NCI-H82 treated with DMSO at 0.1 percent for 48 hours (cell line): ENCODE measurements around the gene PIGZ.

Source experiments
- DNase-seq: peaks from one replicate; lab custom pipeline; 2025; ENCODE audit not compliant: unreplicated experiment; lab: John Stamatoyannopoulos, UW

Gene PIGZ

DNA sequence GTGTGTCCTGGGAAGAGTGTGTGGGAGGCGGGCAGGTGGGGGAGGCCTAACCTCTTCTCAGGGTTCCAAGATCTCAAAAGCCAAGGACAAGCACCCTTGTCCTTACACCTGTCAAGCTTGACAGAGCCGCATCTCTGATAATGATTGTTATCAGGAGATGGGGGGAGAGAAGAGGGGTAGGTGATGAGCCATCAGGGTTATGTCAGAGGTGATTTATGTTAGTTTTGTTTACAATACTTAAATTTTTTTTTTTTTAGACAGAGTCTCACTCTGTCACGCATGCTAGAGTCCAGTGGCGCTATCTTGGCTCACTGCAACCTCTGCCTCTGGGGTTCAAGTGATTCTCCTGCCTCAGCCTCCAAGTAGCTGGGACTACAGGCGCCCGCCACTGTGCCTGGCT lies 18.9 kb downstream of the PIGZ start:
- DNase-seq, result no peak

- no peak for DNase-seq
These were observed 19.4 kb downstream of the PIGZ start for GRCh38 chr3:196949285-196949619.

DNA sequence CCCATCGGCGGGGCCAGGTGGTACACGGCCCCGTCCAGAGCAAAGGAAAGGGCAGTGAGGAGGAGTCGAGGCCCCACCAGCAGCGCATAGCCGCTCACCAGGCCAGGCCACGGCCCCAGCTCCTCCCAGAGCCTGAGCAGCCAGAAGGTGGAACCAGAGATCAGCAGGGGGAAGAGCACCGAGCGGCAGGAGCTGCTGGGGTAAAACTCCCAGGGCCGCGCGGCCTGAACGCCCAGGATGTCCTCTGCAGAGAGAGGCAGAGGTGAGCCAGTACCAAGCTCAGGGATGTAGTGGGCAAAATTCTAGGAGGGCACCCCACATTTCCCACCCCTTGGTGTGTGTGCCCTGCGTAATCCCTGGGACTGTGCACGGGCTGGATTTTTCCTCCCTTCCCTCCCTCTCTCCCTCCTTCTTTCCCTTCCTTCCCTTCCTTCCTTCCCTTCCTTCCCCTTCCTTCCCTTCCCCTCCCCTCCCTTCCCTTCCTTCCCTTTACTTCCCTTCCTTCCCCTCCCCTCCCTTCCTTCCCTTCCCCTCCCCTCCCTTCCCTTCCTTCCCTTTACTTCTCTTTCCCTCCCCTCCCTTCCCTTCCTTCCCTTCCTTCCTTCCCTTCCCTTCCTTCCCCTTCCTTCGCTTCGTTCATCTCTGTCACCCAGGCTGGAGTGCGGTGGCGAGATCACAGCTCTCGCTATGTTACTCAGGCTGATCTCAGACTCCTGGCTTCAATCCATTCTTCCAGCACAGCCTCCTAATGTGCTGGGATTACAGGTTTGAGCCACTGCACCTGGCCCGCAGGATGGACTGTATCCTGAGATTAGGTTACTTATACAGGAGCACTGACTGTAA lies 20.0 kb downstream of the PIGZ start:
- DNase-seq, result peak; percentile 10

GRCh38 chr3:196947860-196948441 lies 20.7 kb downstream of the PIGZ start:
- DNase-seq, result no peak

- DNase-seq, result no peak
These were observed 21.3 kb downstream of the PIGZ start for GRCh38 chr3:196947136-196947859.

GRCh38 chr3:196944037-196944790 lies 24.4 kb downstream of the PIGZ start:
- peak; percentile 53 for DNase-seq

- peak; percentile 10 for DNase-seq
These were observed 25.7 kb downstream of the PIGZ start for GRCh38 chr3:196942915-196943277.

GRCh38 chr3:196942226-196942914 lies 26.3 kb downstream of the PIGZ start, which contains the start of gene NCBP2:
NCBP2 (minus strand) TSS chr3:196942528; CDS start chr3:196942503, 25 bp downstream.
- peak; percentile 94 for DNase-seq

DNA sequence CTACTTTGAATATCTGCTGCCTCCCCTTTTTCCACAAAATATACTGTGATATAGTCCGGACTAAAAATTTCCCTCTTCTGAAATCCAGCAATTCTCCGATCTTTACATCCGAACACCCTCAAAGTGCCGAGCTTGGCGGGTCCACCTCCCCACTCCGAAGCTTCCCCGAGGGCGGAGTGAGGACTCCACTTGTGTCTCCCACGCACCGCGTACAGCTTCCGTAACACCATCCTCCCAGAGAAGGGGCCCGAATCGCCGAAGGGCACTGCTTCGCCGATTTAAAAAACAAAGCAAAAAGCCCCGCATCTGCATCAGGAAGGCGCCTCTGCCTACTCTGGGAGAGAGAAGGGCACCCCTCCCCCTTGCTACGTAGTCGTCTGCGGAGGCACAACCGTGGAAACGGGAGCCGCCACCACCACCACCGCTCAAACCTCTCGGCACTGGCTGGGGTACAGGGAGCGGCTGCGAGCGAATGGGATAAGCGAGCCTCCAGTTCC lies 26.9 kb downstream of the PIGZ start:
- no peak for DNase-seq

DNA sequence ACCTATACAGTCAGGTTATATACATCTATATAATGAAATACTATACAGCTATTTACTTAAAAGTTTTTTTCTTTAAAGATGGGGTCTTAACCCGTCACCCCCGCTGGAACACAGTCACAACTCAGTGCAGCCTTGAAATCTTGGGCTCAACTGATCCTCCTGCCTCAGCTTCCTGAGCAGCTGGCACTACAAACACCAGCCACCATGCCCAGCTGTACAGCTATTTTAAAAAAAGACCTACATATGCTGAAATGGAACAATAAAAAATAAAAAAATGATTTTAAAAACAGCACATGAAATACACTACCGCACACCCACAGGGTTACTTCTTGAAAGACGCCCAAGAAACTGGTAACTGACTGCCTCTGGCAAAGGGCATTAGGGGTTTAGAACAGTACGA lies 30.1 kb downstream of the PIGZ start:
- no peak for DNase-seq

GRCh38 chr3:196938124-196938523 lies 30.5 kb downstream of the PIGZ start:
- DNase-seq, result no peak

DNA sequence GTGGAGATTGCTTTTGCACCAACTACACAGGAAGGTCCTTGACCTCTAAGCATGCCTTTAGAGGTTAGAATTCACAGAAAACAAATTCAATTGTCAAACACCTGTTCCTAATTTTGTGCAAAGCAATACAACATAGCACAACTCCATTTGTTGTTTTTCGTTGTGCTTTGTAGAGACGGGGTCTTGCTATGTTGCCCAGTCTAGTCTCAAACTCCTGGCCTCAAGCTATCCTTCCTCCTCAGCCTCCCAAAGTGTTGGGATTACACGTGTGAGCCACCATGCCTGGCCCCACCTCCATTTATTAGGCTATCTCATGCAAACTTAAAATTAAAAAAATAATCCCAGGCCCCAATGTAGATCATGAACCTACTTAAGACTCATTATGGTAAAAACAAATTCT lies 32.3 kb downstream of the PIGZ start:
- DNase-seq, result no peak

DNA sequence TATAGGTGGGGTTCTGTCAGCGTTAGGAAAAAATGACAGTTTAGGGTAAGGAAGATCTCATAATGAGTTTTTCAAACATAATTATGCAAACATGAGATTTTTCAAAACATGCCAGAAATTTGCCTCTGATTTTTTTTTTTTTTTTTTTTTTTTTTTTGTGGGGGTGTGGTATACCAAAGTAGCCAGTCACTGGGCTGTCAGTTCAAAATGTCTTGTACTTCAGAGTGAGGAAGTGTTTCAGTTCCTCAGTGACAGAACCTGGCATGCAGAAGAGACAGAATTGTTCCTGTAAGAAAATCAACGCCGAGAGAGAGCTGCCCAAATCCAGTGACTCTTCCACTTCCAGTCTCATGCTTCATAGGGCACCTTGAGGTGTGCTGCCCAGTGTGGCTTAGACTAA lies 36.0 kb downstream of the PIGZ start:
- DNase-seq, result no peak

- no peak for DNase-seq
These were observed 36.6 kb downstream of the PIGZ start for GRCh38 chr3:196931828-196932587.

DNA sequence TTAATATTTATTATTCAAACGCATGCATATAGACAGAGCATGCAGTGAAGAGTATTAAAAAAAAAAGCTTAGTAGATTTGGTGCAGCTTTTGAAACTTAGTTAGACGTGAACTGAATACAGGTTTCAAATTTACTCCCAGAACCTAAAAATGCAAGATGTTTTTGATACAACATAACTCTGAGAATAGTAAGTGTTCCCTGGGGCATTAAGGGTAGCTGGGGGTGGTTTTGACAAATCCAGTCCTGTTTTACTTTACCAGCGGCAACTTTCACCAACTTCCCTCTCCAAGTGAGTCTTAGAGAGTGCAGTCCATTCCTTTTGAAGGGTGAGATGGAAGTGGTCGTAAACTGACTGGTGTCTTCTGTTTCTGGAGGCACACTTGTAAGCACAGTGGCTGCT lies 37.5 kb downstream of the PIGZ start:
- no peak for DNase-seq

DNA sequence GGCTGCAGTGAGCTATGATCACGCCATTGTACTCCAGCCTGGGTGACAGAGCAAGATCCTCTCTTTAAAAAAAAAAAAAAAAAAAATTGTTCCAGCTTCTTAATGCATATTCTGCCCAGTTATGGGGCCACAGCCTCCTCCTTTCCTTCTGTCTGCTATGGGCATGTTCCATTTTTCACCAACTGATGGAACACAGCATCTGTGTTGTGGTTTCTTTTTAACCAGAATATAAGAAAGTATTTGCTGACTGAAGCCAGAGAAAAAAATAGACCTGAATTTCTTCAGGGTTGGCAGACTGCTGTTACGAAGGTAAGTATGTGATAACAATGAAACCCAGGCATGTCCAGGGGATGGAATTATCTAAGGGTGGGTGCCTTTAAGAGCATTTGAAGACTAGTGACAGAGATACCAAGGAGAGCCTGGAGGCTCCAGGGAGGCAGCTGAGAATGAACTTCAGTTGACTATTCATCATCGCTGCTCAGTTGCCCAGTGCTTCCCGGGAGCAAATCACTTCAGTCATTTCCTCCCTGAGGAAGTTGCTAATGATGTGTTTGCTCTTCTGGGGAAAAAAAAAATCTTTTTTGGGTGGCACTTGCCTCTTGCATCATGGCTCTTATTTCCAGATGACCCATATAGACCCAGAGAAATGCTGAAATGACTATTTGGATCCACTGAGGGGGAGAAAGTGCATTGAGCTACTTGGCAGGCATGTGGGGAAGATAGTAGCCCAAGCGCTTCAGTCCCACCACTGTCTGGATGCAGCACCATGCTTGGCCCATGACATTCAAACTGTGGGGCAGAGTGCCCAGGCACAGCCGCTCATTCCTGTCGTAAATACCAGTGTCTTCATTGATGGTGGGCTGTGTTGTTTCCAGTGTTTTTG lies 40.8 kb downstream of the PIGZ start:
- no peak for DNase-seq

- DNase-seq, result no peak
These were observed 47.9 kb downstream of the PIGZ start for GRCh38 chr3:196920733-196921132.

DNA sequence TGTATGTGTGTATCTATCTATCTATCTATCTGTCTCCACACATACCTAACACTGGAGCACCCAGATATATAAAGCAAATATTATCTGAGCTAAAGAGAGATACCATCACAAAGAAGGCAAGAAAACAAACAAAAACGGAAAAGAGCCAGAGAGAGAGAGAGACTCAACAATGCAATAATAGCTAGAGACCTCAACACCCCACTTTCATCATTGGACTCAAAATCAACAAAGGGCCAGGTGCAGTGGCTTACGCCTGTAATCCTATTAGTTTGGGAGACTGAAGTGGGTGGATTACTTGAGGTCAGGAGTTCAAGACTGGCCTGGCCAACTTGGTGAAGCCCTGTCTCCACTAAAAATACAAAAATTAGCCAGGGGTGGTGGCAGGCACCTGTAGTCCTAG lies 49.7 kb downstream of the PIGZ start:
- DNase-seq, result peak; percentile 65

DNA sequence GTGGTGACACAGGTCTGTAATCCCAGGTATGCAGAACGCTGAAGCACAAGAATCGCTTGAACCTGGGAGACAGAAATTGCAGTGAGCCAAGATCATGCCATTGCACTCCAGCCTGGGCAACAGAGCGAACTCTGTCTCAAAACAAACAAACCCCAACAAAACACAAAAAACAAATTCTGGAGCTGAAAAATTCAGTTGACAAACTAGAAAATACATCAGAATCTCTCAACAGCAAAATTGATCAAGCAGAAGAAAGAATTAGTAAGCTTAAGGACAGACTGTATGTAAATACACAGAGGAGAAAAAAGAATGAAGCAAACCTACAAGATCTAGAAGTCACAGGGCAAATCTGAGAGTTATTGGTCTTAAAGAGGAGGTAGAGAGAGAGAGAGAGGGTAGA lies 51.6 kb downstream of the PIGZ start:
- no peak for DNase-seq
